ENCODE results near the gene HIPK3. TPM values are rescaled to one million over a fixed set of nuclear protein-coding genes. Genes with fewer than 3 reads are reported as not detected.

HIPK3 gene
- total RNA-seq, 5 donors from 2014 or later (not counting 1 experiment from before 2014, with no cell fraction given) = 47.2 to 70.2 (median 65.0) TPM

- no peak for ATAC-seq (replicated peaks in 1 of 4)
- Mint-ChIP-seq H3K27me3 (no peaks in the 10 kb centered on the region), H3K4me1 (peaks cover 61 to 62% (median 62%) of the 10 kb centered on the region in 3 donors), H3K36me3 (peaks cover 7% of the 10 kb centered on the region), H3K9me3 (no peaks in the 10 kb centered on the region), H3K4me3 (no peak overlapping the region), H3K27ac (no peak overlapping the region)
- H3K36me3 ChIP-seq (ENCODE audit: control insufficient read depth in 2 of 2, extremely low read depth in 1 of 2, insufficient read depth in 1 of 2, low read length in 1 of 2) = no peaks in the 10 kb centered on the region
- CTCF ChIA-PET = no interaction called here
- H3K27ac ChIP-seq (ENCODE audit: low read length) = no peak overlapping the region
- DNase-seq = no peak
- POLR2A ChIA-PET = interaction anchor here in 1 of 2 donors (0.6 kb wide), 1 partner anchor 12 kb away, joined by 8 read pairs; no protein-coding TSS in a partner anchor
- H3K9me3 ChIP-seq = no peaks in the 10 kb centered on the region
- H3K27me3 ChIP-seq (replicated peaks in 1 of 2; ENCODE audit: control insufficient read depth in 2 of 2, extremely low read depth in 1 of 2, insufficient read depth in 2 of 2, low read length in 1 of 2) = no peaks in the 10 kb centered on the region
- H3K4me3 ChIP-seq (ENCODE audit: control insufficient read depth in 1 of 2, extremely low read depth in 1 of 2, low read length in 1 of 2) = no peak overlapping the region
- peaks cover 0 to 6% of the 10 kb centered on the region in 2 experiments for H3K4me1 ChIP-seq (ENCODE audit: control insufficient read depth in 1 of 2, extremely low read depth in 1 of 2, insufficient read depth in 2 of 2, low read length in 2 of 2)
Observed at GRCh38 chr11:33273656-33274055, 16.5 kb downstream of the HIPK3 start.

GRCh38 chr11:33280411-33280810, 23.2 kb downstream of the HIPK3 start:
- H3K27me3 ChIP-seq (replicated peaks in 1 of 2; ENCODE audit: control insufficient read depth in 2 of 2, extremely low read depth in 1 of 2, insufficient read depth in 2 of 2, low read length in 1 of 2) = no peaks in the 10 kb centered on the region
- peak overlapping the region in 1 of 2 donors; percentile 52 for H3K27ac Mint-ChIP-seq
- DNase-seq = no peak
- peaks cover 7% of the 10 kb centered on the region for H3K36me3 Mint-ChIP-seq
- H3K9me3 ChIP-seq = no peaks in the 10 kb centered on the region
- H3K4me3 Mint-ChIP-seq = no peak overlapping the region
- H3K4me1 ChIP-seq (ENCODE audit: control insufficient read depth in 1 of 2, extremely low read depth in 1 of 2, insufficient read depth in 2 of 2, low read length in 2 of 2) = no peaks in the 10 kb centered on the region
- ChIA-PET CTCF (interaction anchor here in 1 of 2 donors (1.1 kb wide), 1 partner anchor 119 kb away, joined by 3 read pairs; the partner anchor contains the start of gene CSTF3), POLR2A (no interaction called here)
- no peak for ATAC-seq (replicated peaks in 1 of 4)
- H3K27me3 Mint-ChIP-seq = no peaks in the 10 kb centered on the region
- H3K4me1 Mint-ChIP-seq = peaks cover 59 to 63% (median 62%) of the 10 kb centered on the region in 3 donors
- no peak overlapping the region for H3K27ac ChIP-seq (ENCODE audit: low read length)
- no peaks in the 10 kb centered on the region for H3K36me3 ChIP-seq (ENCODE audit: control insufficient read depth in 2 of 2, extremely low read depth in 1 of 2, insufficient read depth in 1 of 2, low read length in 1 of 2)
- no peak overlapping the region for H3K4me3 ChIP-seq (ENCODE audit: control insufficient read depth in 1 of 2, extremely low read depth in 1 of 2, low read length in 1 of 2)
- no peaks in the 10 kb centered on the region for H3K9me3 Mint-ChIP-seq

- Histone ChIP-seq H3K27me3 (replicated peaks in 1 of 2; ENCODE audit: control insufficient read depth in 2 of 2, extremely low read depth in 1 of 2, insufficient read depth in 2 of 2, low read length in 1 of 2) (no peaks in the 10 kb centered on the region), H3K9me3 (no peaks in the 10 kb centered on the region), H3K36me3 (ENCODE audit: control insufficient read depth in 2 of 2, extremely low read depth in 1 of 2, insufficient read depth in 1 of 2, low read length in 1 of 2) (peaks cover 0 to 5% of the 10 kb centered on the region in 2 donors), H3K4me3 (ENCODE audit: control insufficient read depth in 1 of 2, extremely low read depth in 1 of 2, low read length in 1 of 2) (no peak overlapping the region), H3K27ac (ENCODE audit: low read length) (no peak overlapping the region), H3K4me1 (ENCODE audit: control insufficient read depth in 1 of 2, extremely low read depth in 1 of 2, insufficient read depth in 2 of 2, low read length in 2 of 2) (no peaks in the 10 kb centered on the region)
- H3K36me3 Mint-ChIP-seq = peaks cover 12% of the 10 kb centered on the region
- ChIA-PET CTCF (no interaction called here), POLR2A (no interaction called here)
- no peaks in the 10 kb centered on the region for H3K9me3 Mint-ChIP-seq
- no peak overlapping the region for H3K4me3 Mint-ChIP-seq
- H3K27ac Mint-ChIP-seq = no peak overlapping the region
- ATAC-seq (replicated peaks in 1 of 4) (no peak), DNase-seq (no peak)
- no peaks in the 10 kb centered on the region for H3K27me3 Mint-ChIP-seq
- H3K4me1 Mint-ChIP-seq = peaks cover 54 to 61% (median 59%) of the 10 kb centered on the region in 3 donors
Observed at GRCh38 chr11:33281758-33282157, 24.6 kb downstream of the HIPK3 start.

GRCh38 chr11:33284818-33285217, 27.6 kb downstream of the HIPK3 start:
- WGBS (ENCODE audit: insufficient coverage) = 90% methylated on average over 2 of the region's 2 CpGs
- no peaks in the 10 kb centered on the region for H3K27me3 ChIP-seq (replicated peaks in 1 of 2; ENCODE audit: control insufficient read depth in 2 of 2, extremely low read depth in 1 of 2, insufficient read depth in 2 of 2, low read length in 1 of 2)
- Mint-ChIP-seq H3K9me3 (no peaks in the 10 kb centered on the region), H3K36me3 (peaks cover 21% of the 10 kb centered on the region), H3K4me1 (peaks cover 50 to 63% (median 52%) of the 10 kb centered on the region in 3 donors), H3K27ac (no peak overlapping the region), H3K27me3 (no peaks in the 10 kb centered on the region), H3K4me3 (no peak overlapping the region)
- no peaks in the 10 kb centered on the region for H3K9me3 ChIP-seq
- no peak for ATAC-seq (replicated peaks in 1 of 4)
- ChIA-PET POLR2A (no interaction called here), CTCF (no interaction called here)
- no peak for DNase-seq
- H3K4me1 ChIP-seq (ENCODE audit: control insufficient read depth in 1 of 2, extremely low read depth in 1 of 2, insufficient read depth in 2 of 2, low read length in 2 of 2) = no peaks in the 10 kb centered on the region
- peaks cover 0 to 16% of the 10 kb centered on the region in 2 donors for H3K36me3 ChIP-seq (ENCODE audit: control insufficient read depth in 2 of 2, extremely low read depth in 1 of 2, insufficient read depth in 1 of 2, low read length in 1 of 2)
- H3K4me3 ChIP-seq (ENCODE audit: control insufficient read depth in 1 of 2, extremely low read depth in 1 of 2, low read length in 1 of 2) = no peak overlapping the region
- H3K27ac ChIP-seq (ENCODE audit: low read length) = no peak overlapping the region

DNA sequence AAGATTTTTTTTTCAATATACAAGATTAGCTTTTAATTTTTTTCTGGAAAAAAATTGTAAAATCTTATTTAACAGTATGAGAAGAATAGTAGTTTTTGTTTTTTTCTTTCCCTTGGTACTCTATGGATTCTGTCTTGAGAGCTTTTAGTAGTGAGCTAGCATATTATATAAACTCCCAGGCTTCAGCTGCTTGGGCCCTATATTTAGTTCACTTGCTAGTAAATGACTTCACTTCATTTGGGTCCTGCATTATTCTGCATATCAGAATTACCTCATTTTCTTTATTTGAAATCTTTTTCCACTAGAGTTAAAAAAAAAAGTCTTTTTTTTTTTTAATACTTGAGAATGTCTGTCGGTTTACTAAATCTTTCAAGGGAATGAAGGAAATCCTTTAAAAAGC, 33.1 kb downstream of the HIPK3 start:
- no peak overlapping the region for H3K4me3 Mint-ChIP-seq
- no peaks in the 10 kb centered on the region for H3K27me3 ChIP-seq (replicated peaks in 1 of 2; ENCODE audit: control insufficient read depth in 2 of 2, extremely low read depth in 1 of 2, insufficient read depth in 2 of 2, low read length in 1 of 2)
- no peak overlapping the region for H3K4me3 ChIP-seq (ENCODE audit: control insufficient read depth in 1 of 2, extremely low read depth in 1 of 2, low read length in 1 of 2)
- POLR2A ChIA-PET = no interaction called here
- no peaks in the 10 kb centered on the region for H3K9me3 Mint-ChIP-seq
- H3K4me1 Mint-ChIP-seq = peaks cover 25 to 54% (median 41%) of the 10 kb centered on the region in 3 donors
- H3K36me3 ChIP-seq (ENCODE audit: control insufficient read depth in 2 of 2, extremely low read depth in 1 of 2, insufficient read depth in 1 of 2, low read length in 1 of 2) = peaks cover 0 to 18% of the 10 kb centered on the region in 2 donors
- no peak overlapping the region for H3K27ac Mint-ChIP-seq
- CTCF ChIA-PET = no interaction called here
- no peak overlapping the region for H3K27ac ChIP-seq (ENCODE audit: low read length)
- no peak for ATAC-seq (replicated peaks in 1 of 4)
- WGBS (ENCODE audit: insufficient coverage) = no CpG with 5 or more reads among the region's 1 CpG
- H3K9me3 ChIP-seq = no peaks in the 10 kb centered on the region
- DNase-seq = no peak
- no peaks in the 10 kb centered on the region for H3K27me3 Mint-ChIP-seq
- H3K4me1 ChIP-seq (ENCODE audit: control insufficient read depth in 1 of 2, extremely low read depth in 1 of 2, insufficient read depth in 2 of 2, low read length in 2 of 2) = peaks cover 0 to 2% of the 10 kb centered on the region in 2 experiments
- peaks cover 41% of the 10 kb centered on the region for H3K36me3 Mint-ChIP-seq

- DNase-seq = no peak
- Histone ChIP-seq H3K36me3 (ENCODE audit: control insufficient read depth in 2 of 2, extremely low read depth in 1 of 2, insufficient read depth in 1 of 2, low read length in 1 of 2) (peaks cover 0 to 18% of the 10 kb centered on the region in 2 donors), H3K9me3 (no peaks in the 10 kb centered on the region), H3K4me1 (ENCODE audit: control insufficient read depth in 1 of 2, extremely low read depth in 1 of 2, insufficient read depth in 2 of 2, low read length in 2 of 2) (peaks cover 0 to 3% of the 10 kb centered on the region in 2 experiments), H3K27ac (ENCODE audit: low read length) (no peak overlapping the region), H3K27me3 (replicated peaks in 1 of 2; ENCODE audit: control insufficient read depth in 2 of 2, extremely low read depth in 1 of 2, insufficient read depth in 2 of 2, low read length in 1 of 2) (no peaks in the 10 kb centered on the region), H3K4me3 (ENCODE audit: control insufficient read depth in 1 of 2, extremely low read depth in 1 of 2, low read length in 1 of 2) (no peak overlapping the region)
- H3K27me3 Mint-ChIP-seq = no peaks in the 10 kb centered on the region
- peaks cover 50% of the 10 kb centered on the region for H3K36me3 Mint-ChIP-seq
- ChIA-PET CTCF (no interaction called here), POLR2A (no interaction called here)
- ATAC-seq (replicated peaks in 1 of 4) = no peak
- H3K27ac Mint-ChIP-seq = no peak overlapping the region
- H3K4me3 Mint-ChIP-seq = no peak overlapping the region
- WGBS (ENCODE audit: insufficient coverage) = 95% methylated on average over 2 of the region's 6 CpGs
- peaks cover 33 to 63% (median 50%) of the 10 kb centered on the region in 3 donors for H3K4me1 Mint-ChIP-seq
- no peaks in the 10 kb centered on the region for H3K9me3 Mint-ChIP-seq
Observed at GRCh38 chr11:33291004-33291777, 34.0 kb downstream of the HIPK3 start.

All from T-cell (primary cell).